GM19035 (cell line): ENCODE results near the gene POU2F2.

ENCODE experiments used
- ATAC-seq: cut with Tn5 transposase; IDR thresholded peaks from one replicate; pipeline ENCODE4 v1.9.1; 2021; ENCODE audit not compliant: unreplicated experiment

The POU2F2 gene

DNA sequence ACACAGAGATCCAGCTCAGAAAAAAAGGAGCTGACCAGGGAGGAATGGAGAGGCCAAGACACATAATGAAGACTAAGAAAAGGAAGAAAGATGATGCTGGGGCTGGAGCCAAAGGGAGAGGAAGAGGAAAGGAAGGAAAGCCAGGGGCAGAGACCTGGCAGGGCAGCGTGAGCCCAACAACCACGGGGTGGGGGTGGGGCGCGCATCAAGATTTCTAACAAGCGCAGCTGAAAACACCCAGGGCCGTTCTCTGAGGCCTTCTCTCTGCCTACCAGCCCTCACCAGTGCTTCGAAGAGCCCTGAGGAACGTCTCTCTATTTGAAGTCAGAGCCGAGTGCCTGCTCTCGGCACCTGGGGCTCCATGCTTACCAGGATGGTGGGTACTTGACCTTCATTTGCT lies 23.6 kb upstream of the POU2F2 start:
- no peak for ATAC-seq

GRCh38 chr19:42154471-42155323 lies 22.5 kb upstream of the POU2F2 start:
- no peak for ATAC-seq

GRCh38 chr19:42153672-42154433 lies 21.6 kb upstream of the POU2F2 start:
- ATAC-seq: no peak

DNA sequence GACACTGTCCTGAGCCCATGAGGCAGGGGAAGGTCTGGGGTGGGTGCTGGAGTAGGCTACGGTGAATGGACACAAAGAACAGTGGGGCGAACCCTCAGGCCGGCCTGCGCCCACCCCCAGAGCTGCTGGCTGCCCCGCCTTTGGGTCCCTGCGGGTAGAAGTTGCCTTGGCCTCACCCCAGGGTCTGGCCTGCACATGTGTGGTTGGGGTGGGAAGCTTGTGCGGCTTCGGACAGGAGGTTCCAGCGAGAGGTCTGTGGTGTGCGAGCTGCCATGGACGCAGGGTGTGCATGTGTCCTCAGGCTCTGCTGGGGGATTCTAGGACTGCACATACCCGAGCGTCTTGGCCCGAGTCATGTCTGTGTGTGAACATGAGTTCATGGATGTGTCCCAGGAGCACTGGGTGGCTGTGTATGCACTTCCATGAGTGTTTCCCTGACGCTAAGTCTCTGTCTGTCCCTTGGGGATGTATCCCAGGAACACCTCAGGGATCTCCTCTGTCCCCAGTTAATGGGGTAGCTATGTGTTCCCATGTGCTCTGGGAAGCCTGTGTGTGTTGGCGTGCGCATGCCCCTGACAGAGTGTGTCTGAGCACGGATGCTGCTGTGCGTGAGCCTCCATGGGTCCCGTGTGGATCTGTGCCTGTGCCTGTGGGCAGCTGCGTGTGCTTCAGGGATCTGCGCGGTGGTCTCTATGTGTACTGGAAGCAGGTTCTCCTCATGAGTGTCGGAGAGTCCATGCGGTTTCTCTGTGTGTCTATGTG lies 20.8 kb upstream of the POU2F2 start:
- no peak for ATAC-seq

DNA sequence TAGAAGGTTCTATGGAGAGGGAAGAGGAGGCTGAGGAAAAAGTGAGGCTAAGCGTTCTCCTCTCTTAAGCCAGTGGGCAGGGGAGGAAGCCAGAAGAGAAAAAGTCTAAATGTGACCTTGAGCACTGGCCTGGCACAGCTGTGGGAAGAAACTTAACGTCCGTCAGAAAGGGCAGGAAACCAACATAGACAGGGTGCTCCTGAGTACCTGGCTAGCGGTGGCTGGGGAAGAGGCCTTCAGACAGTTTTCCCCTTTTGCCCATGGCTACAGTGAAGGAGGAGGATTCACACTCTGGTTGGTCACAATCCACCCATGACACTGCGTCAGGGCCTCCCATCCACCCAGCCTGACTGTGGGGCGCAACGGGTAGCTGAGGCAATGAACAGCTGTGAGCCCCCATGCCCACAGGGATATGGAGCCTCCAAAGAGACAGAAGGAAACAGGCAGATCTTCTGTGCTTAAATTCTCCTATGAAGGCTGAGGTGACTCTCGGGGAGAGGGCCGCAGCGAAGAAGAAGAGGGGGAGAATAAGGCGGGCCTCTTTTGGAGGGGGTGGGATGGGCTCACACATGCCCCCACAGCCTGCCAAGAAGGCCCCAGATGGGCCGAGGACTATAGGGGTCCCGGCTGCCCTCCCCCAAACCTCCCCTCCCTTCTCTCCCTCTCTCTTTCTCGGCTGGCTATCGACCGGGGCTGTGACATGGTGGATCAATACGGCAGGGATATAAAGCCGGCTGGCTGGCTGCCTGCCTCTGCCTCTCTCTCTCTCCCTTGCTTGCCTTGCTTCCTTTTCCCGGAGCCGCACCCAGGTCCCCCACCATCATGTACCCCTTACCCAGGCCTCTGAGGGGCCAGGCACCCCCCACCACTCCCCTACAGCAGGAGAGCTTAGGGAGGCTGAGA lies 19.8 kb upstream of the POU2F2 start:
- no peak for ATAC-seq

DNA sequence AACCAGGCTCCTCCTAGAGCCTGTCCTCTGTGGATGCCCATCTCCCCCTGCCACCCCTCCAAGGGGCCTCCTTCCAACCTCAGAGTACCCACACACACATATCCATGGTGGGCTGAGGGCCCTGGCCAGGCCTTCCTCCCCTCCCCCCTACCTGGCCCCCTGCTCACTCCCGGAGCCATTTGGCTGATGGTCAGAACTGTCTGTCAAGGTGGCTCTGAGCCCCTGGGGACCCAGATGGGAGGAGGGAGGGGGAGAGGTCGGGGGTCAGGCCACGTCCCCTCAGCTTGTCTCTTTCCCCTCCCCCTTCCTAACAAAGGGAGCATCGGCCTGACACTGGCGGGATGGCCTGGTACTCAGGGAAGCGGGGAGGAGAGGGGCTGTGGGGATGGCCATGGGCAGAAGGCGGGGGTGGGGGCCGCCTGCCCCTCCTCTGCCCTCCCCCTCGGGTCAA lies 18.7 kb upstream of the POU2F2 start:
- no peak for ATAC-seq

- ATAC-seq: no peak
These were observed 18.1 kb upstream of the POU2F2 start for GRCh38 chr19:42150364-42150763.

- ATAC-seq: no peak
These were observed 17.4 kb upstream of the POU2F2 start for GRCh38 chr19:42149447-42150202.

GRCh38 chr19:42148266-42148665 lies 16.0 kb upstream of the POU2F2 start:
- ATAC-seq: no peak

- ATAC-seq: no peak
These were observed 11.3 kb upstream of the POU2F2 start for GRCh38 chr19:42143341-42144234.

GRCh38 chr19:42140125-42140754 lies 8.0 kb upstream of the POU2F2 start:
- ATAC-seq: no peak

DNA sequence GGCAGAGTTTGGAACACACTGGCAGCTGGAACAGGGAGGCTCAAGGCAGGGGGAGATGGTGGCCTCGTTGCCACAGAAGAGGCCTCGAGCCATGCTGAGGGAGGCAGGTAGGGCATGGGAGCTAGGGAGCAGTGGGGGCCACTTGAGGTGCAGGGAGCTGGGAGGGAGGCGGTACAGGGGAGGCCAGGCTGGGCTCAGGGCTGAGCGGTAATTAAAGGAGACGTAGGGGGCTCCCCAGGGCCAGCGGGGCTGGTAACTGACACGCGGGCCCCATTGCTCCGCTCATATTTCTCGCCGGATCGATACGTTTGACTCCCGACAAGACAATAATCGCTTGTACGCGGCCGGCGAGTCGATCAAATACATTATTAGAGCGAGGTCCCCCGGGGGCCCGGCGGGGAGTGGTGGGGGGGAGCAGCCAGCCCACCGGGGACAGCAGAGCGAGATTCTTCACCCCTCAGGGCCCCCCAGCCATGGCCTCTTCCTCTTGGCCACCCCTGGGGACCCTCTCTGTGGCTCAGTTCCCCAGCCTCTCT lies 2.4 kb upstream of the POU2F2 start:
- ATAC-seq: no peak

DNA sequence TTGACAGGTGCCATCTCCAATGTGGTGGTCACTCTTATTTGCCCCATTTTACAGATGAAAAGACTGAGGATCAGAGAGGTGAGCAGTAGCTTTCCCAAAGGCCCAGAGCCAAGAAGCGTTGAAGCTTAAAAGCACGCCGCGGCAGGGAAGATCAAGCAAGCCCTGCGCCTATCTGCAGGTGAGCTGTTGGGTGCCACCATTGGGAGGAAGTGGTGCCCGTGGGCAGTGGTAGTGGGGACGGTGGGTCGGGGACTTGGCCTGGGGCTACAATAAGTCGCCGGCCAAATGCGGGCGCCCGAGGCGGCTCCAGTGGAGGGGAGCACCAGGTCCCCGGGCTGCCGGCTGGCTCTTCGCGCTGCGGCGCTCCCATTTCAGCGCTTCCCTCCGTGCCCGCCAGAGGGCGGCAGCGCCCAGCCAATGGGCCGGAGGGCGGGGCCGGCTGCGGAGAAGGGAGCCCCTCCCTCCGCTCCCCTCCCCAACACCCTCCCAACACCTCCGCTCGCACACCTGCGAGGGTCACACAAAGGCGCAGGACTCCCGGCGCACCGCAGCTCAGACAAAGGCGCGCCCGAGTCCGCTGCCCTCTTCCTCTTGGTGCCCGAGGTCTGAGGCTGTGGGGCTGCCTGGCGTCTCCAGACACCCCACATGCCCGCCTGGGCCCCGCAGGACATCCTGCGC lies 744 bp upstream of the POU2F2 start:
- ATAC-seq: no peak

GRCh38 chr19:42131149-42132029 lies 857 bp downstream of the POU2F2 start:
- no peak for ATAC-seq

GRCh38 chr19:42130254-42130573 lies 2.0 kb downstream of the POU2F2 start:
- no peak for ATAC-seq

DNA sequence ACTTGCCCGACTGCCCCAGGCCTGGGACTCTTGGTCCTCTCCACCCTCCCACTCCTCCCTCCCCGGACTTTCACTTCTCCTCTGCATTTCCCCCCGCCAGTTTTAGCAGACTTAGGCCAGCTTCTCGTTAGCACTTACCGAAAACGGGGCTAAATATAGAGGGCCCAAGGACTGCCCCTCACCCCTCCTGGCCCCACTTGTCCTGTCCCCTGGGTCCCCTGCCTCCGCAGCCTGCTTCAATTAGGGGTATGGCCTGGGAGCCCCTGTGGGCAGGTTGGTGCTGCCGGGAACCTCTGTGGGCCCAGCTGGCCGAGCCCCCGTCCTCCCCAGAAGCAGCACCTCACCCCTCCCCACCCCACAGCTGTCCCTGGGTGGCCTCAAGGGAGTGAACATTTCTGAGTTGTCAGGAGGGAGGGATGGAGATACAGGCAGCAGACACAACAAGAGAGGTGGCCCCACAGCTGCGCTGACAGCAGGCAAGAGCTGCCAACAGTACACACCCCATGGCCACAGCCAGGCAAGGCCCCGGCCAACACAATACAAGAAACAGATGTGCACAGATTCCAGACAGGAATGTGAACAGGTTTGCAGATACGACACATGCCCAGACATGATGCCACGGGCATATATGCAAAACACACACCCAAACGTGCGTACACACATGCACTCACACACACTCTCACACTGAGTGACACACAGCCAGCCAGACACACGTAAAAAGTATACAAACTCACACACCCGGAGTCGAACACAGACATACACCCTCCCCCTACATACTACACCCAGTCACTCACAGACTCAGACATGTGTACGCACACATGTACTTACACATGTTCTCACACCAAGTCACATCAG lies 2.6 kb downstream of the POU2F2 start:
- peak; percentile 51 for ATAC-seq
